UCSD-AML1 (cell line): ENCODE results near the gene ALDH1A1.

ENCODE experiments used
- DNase-seq: peaks from one replicate; lab custom pipeline; 2025; ENCODE audit not compliant: unreplicated experiment; lab: John Stamatoyannopoulos, UW

ALDH1A1 gene

GRCh38 chr9:72919246-72919945, 33.5 kb downstream of the ALDH1A1 start:
- no peak for DNase-seq

GRCh38 chr9:72917892-72918509, 34.9 kb downstream of the ALDH1A1 start:
- DNase-seq = no peak

- no peak for DNase-seq
Observed at GRCh38 chr9:72915659-72916058, 37.2 kb downstream of the ALDH1A1 start.

- no peak for DNase-seq
Observed at GRCh38 chr9:72914750-72915149, 38.1 kb downstream of the ALDH1A1 start.

- DNase-seq = no peak
Observed at GRCh38 chr9:72913382-72914009, 39.4 kb downstream of the ALDH1A1 start.

- no peak for DNase-seq
Observed at GRCh38 chr9:72912476-72913381, 40.1 kb downstream of the ALDH1A1 start.

GRCh38 chr9:72911816-72912215, 41.0 kb downstream of the ALDH1A1 start:
- no peak for DNase-seq

- DNase-seq = no peak
Observed at GRCh38 chr9:72911247-72911775, 41.5 kb downstream of the ALDH1A1 start.

- DNase-seq = no peak
Observed at GRCh38 chr9:72909428-72909827, 43.4 kb downstream of the ALDH1A1 start.

GRCh38 chr9:72907421-72907820, 45.4 kb downstream of the ALDH1A1 start:
- DNase-seq = no peak

GRCh38 chr9:72906810-72907209, 46.0 kb downstream of the ALDH1A1 start:
- DNase-seq = no peak

- DNase-seq = no peak
Observed at GRCh38 chr9:72905514-72906480, 47.1 kb downstream of the ALDH1A1 start.

- no peak for DNase-seq
Observed at GRCh38 chr9:72904267-72905093, 48.4 kb downstream of the ALDH1A1 start.

- no peak for DNase-seq
Observed at GRCh38 chr9:72903103-72903502, 49.8 kb downstream of the ALDH1A1 start.

- DNase-seq = no peak
Observed at GRCh38 chr9:72902268-72902667, 50.6 kb downstream of the ALDH1A1 start.

GRCh38 chr9:72899734-72900477, 52.9 kb downstream of the ALDH1A1 start:
- no peak for DNase-seq

GRCh38 chr9:72898784-72899733, 53.8 kb downstream of the ALDH1A1 start:
- no peak for DNase-seq
